ENCODE data around the gene GH2. TPM values are rescaled to one million over a fixed set of nuclear protein-coding genes. Genes with fewer than 3 reads are reported as not detected.

The GH2 gene
- total and polyA plus RNA-seq, 2 donors (not counting 3 experiments of a cell fraction or from before 2014, with no cell fraction given) = not detected

GRCh38 chr17:63853260-63853659 is 28.5 kb downstream of the GH2 start:
- H4K20me1 ChIP-seq (replicated peaks; ENCODE audit: control insufficient read depth, extremely low read depth, insufficient read depth, low read length) = no peaks in the 10 kb centered on the region
- FAIRE-seq (no peak), DNase-seq (ENCODE audit: low read depth, low spot score) (no peak)
- no peaks in the 10 kb centered on the region for H3K79me2 ChIP-seq (ENCODE audit: control insufficient read depth, insufficient read depth, low read length)
- TF ChIP-seq GATA2 (IDR thresholded peaks at IDR 0.05; ENCODE audit: insufficient read depth, insufficient read length, low read depth, low read length) (no peak), CTCF (IDR thresholded peaks at IDR 0.05; ENCODE audit: extremely low read depth in 1 of 2, insufficient read depth in 1 of 2, low read depth in 1 of 2, low read length in 2 of 2) (no peak), MYC (IDR thresholded peaks at IDR 0.05; ENCODE audit: low read depth, low read length) (no peak), POLR2A (IDR thresholded peaks at IDR 0.05; ENCODE audit: low read depth, low read length) (no peak), EZH2 (IDR thresholded peaks at IDR 0.05; ENCODE audit: borderline replicate concordance, low read depth, low read length, severe bottlenecking) (no peak), JUN (IDR thresholded peaks at IDR 0.05; ENCODE audit: borderline replicate concordance, insufficient read depth, insufficient read length, low read depth) (no peak), POLR2AphosphoS5 (IDR thresholded peaks at IDR 0.05; ENCODE audit: insufficient read depth, low read depth, low read length) (no peak), MAX (IDR thresholded peaks at IDR 0.05; ENCODE audit: insufficient read depth, insufficient read length) (no peak), FOS (IDR thresholded peaks at IDR 0.05; ENCODE audit: borderline replicate concordance, insufficient read depth, low read length) (no peak)
- H3K4me2 ChIP-seq (ENCODE audit: insufficient read depth, low read length) = no peak overlapping the region
- no TSS peak for BruUV-seq (replicated peaks)
- POLR2A ChIA-PET = no interaction called here
- peaks cover 1 to 3% of the 10 kb centered on the region in 2 experiments for H3K27me3 ChIP-seq (ENCODE audit: control insufficient read depth in 2 of 2, insufficient read depth in 2 of 2, low read length in 2 of 2)
- H2AFZ ChIP-seq (ENCODE audit: low read depth, low read length) = no peak overlapping the region
- CTCF ChIA-PET = interaction anchor here (0.9 to 1.1 kb wide), 2 partner anchors 13 to 28 kb away, joined by 3 to 4 read pairs; partner anchors contain the start of gene GH2
- H3K9me1 ChIP-seq (replicated peaks; ENCODE audit: control insufficient read depth, extremely low read depth, insufficient read depth, low read length) = no peaks in the 10 kb centered on the region
- intact Hi-C loops (cut with micrococcal nuclease) (no loop called here), dilution Hi-C loops (cut with MboI; ENCODE audit: extremely low pct_ligation_motif_present, low sequenced_read_pairs) (no loop called here)
- no peaks in the 10 kb centered on the region for H3K9me3 ChIP-seq (replicated peaks; ENCODE audit: control insufficient read depth, insufficient read depth, low read length)
- no peak overlapping the region for H3K9ac ChIP-seq (replicated peaks; ENCODE audit: extremely low read depth, insufficient read depth, low read length)
- no peaks in the 10 kb centered on the region for H3K4me1 ChIP-seq (ENCODE audit: control insufficient read depth, extremely low read depth, insufficient read depth, low read length)
- H3K27ac ChIP-seq (ENCODE audit: insufficient read depth, low read depth, low read length) = no peak overlapping the region
- H3K36me3 ChIP-seq (ENCODE audit: control insufficient read depth in 2 of 2, extremely low read depth in 1 of 2, insufficient read depth in 2 of 2, low read length in 2 of 2) = no peaks in the 10 kb centered on the region
- no peak overlapping the region for H3K4me3 ChIP-seq (replicated peaks in 1 of 3; ENCODE audit: insufficient read depth in 1 of 3, low read depth in 1 of 3, low read length in 3 of 3)
